NOMO-1 treated with dmso at 0.1 percent for 144 hours (cell line): ENCODE measurements around the gene PRR20G.
A peak's percentile ranks its signal among the peaks of the same experiment; 100 is the strongest.
"Not testable (repeated sequence)": the region's sequence is repeated elsewhere in the genome, so short reads cannot be mapped to it uniquely, and the experiment has no call there.

Experiments
- DNase-seq: peaks from one replicate; lab custom pipeline; 2025; ENCODE audit not compliant: unreplicated experiment; lab: John Stamatoyannopoulos, UW

Gene PRR20G

GRCh38 chr3:127304121-127304744 is 16.4 kb upstream of the PRR20G start:
- DNase-seq = no peak

- peak; percentile 24 for DNase-seq
Observed at GRCh38 chr3:127299276-127299675, 11.4 kb upstream of the PRR20G start.

GRCh38 chr3:127296959-127297358 is 9.1 kb upstream of the PRR20G start:
- DNase-seq = no peak

GRCh38 chr3:127296166-127296565 is 8.3 kb upstream of the PRR20G start:
- no peak for DNase-seq

- DNase-seq = not testable (repeated sequence)
Observed at GRCh38 chr3:127293650-127294049, 5.8 kb upstream of the PRR20G start.

- no peak for DNase-seq
Observed at GRCh38 chr3:127291611-127292010, 3.8 kb upstream of the PRR20G start.

- no peak for DNase-seq
Observed at GRCh38 chr3:127291114-127291513, 3.3 kb upstream of the PRR20G start.

- DNase-seq = peak; percentile 63
Observed at GRCh38 chr3:127289706-127290575, 2.1 kb upstream of the PRR20G start.

GRCh38 chr3:127288921-127289705 is 1.3 kb upstream of the PRR20G start:
- no peak for DNase-seq

- no peak for DNase-seq
Observed at GRCh38 chr3:127288343-127288742, 497 bp upstream of the PRR20G start.

GRCh38 chr3:127286571-127287140 is 1.2 kb downstream of the PRR20G start:
- no peak for DNase-seq

- no peak for DNase-seq
Observed at GRCh38 chr3:127284258-127284657, 3.6 kb downstream of the PRR20G start.

GRCh38 chr3:127277561-127277960 is 10.3 kb downstream of the PRR20G start:
- DNase-seq = no peak

GRCh38 chr3:127276995-127277394 is 10.9 kb downstream of the PRR20G start:
- no peak for DNase-seq

GRCh38 chr3:127276396-127276795 is 11.4 kb downstream of the PRR20G start:
- no peak for DNase-seq

GRCh38 chr3:127275287-127275781 is 12.5 kb downstream of the PRR20G start:
- DNase-seq = no peak

- no peak for DNase-seq
Observed at GRCh38 chr3:127274200-127274760, 13.6 kb downstream of the PRR20G start.

- no peak for DNase-seq
Observed at GRCh38 chr3:127273206-127273605, 14.6 kb downstream of the PRR20G start.

GRCh38 chr3:127266186-127266585 is 21.7 kb downstream of the PRR20G start:
- no peak for DNase-seq

GRCh38 chr3:127265581-127265981 is 22.3 kb downstream of the PRR20G start:
- no peak for DNase-seq
